GM12878 (cell line): ENCODE measurements around the gene COL23A1. TPM values are rescaled to one million over a fixed set of nuclear protein-coding genes. Genes with fewer than 3 reads are reported as not detected.

Experiments
- ATAC-seq: fragments of 200-7000 bp; cut with Tn5 transposase; 3 replicates; pipeline ENCODE4 v1.9.1; 2020; ENCODE audit warnings: mild to moderate bottlenecking, moderate library complexity
- BruUV-seq: library from RNA; stranded (reverse); fragments of 400-500 nt; replicated peaks from 2 replicates; lab custom pipeline; 2021; lab: Mats Ljungman, UMichigan
- CTCF ChIA-PET: fragments of 300-600 bp; sonication (Branson Sonifier 250); formaldehyde crosslinking; extraction: SDS; loops from one replicate; lab custom pipeline; 2021; ENCODE audit warnings: inconsistent platforms; lab: Yijun Ruan, JAX
- POLR2A ChIA-PET: fragments of 350-600 bp; formaldehyde crosslinking; extraction: SDS; loops from one replicate; lab custom pipeline; 2021; ENCODE audit warnings: inconsistent platforms; lab: Charles Lee
- RAD21 ChIA-PET: fragments of 300-600 bp; sonication (Branson Sonifier 250); formaldehyde crosslinking; loops from one replicate; lab custom pipeline; 2023; ENCODE audit warnings: antibody characterized with exemption; ENCODE audit not compliant: unreplicated experiment; lab: Charles Lee
- SMC1A ChIA-PET: fragments of 300-600 bp; sonication (Branson Sonifier 250); formaldehyde crosslinking; loops from one replicate; lab custom pipeline; 2023; ENCODE audit not compliant: unreplicated experiment, uncharacterized antibody; lab: Charles Lee
- DNase-seq: peaks from one replicate; pipeline ENCODE4 v3.0.0-alpha.2; 2011; ENCODE audit warnings: low read depth, low spot score
- FAIRE-seq: peaks from 3 replicates; lab custom pipeline; 2011; peaks lifted over from hg19 to GRCh38; lab: Jason Lieb, UNC
- H2AFZ ChIP-seq: 2 replicates; pipeline ENCODE4 v1.6.0; 2011; ENCODE audit warnings: low read depth, low read length, control low read depth; ENCODE audit not compliant: control insufficient read depth
- H3K27ac ChIP-seq: 2 replicates; pipeline ENCODE4 v1.5.1; 2011; ENCODE audit warnings: control low read depth; ENCODE audit not compliant: control insufficient read depth, insufficient read depth
- H3K27me3 ChIP-seq, 2 experiments: replicated peaks in 1 of 2; 2 replicates each; pipeline versions ENCODE4 v1.6.0 to v1.6.1; 2011; ENCODE audit warnings: low read length in 1 of 2; ENCODE audit not compliant: control insufficient read depth in 2 of 2, insufficient read depth in 2 of 2
- H3K36me3 ChIP-seq, 2 experiments: 2 replicates each; pipeline ENCODE4 v1.5.1; 2011; ENCODE audit warnings: low read length in 1 of 2; ENCODE audit not compliant: control insufficient read depth in 2 of 2, insufficient read depth in 2 of 2
- H3K4me1 ChIP-seq: 2 replicates; pipeline ENCODE4 v1.6.1; 2011; ENCODE audit warnings: mild to moderate bottlenecking, low read length, moderate library complexity, mixed read lengths; ENCODE audit not compliant: control insufficient read depth, insufficient read depth
- H3K4me2 ChIP-seq: 2 replicates; pipeline ENCODE4 v1.6.0; 2011; ENCODE audit warnings: control low read depth; ENCODE audit not compliant: control insufficient read depth, insufficient read depth
- H3K4me3 ChIP-seq: fragments of 200-600 bp; sonication (generic); 2 replicates; pipeline ENCODE4 v1.5.1; 2016
- H3K79me2 ChIP-seq: 2 replicates; pipeline ENCODE4 v1.6.0; 2011; ENCODE audit warnings: low read length; ENCODE audit not compliant: control insufficient read depth, insufficient read depth
- H3K9ac ChIP-seq: 2 replicates; pipeline ENCODE4 v1.8.0; 2011; ENCODE audit warnings: low read length, control low read depth, mixed read lengths; ENCODE audit not compliant: control insufficient read depth, insufficient read depth
- H3K9me3 ChIP-seq: replicated peaks from 3 replicates; pipeline ENCODE4 v1.5.1; 2011; ENCODE audit warnings: mild to moderate bottlenecking, low read length; ENCODE audit not compliant: control insufficient read depth, insufficient read depth
- H4K20me1 ChIP-seq: 2 replicates; pipeline ENCODE4 v1.6.0; 2011; ENCODE audit not compliant: control insufficient read depth, insufficient read depth
- ESRRA ChIP-seq: IDR thresholded peaks from 2 replicates; pipeline ENCODE4 v1.6.1; 2012; ENCODE audit warnings: mild to moderate bottlenecking, low read length, improper control_type of control experiment
- MYB ChIP-seq: fragments of 150-350 bp; IDR thresholded peaks from 2 replicates; pipeline ENCODE4 v1.6.1; 2014; ENCODE audit warnings: mild to moderate bottlenecking, low read depth, low read length, borderline replicate concordance
- NKRF ChIP-seq: fragments of 450-650 bp; conservative IDR thresholded peaks from 2 replicates; pipeline ENCODE4 v1.6.1; 2017; ENCODE audit warnings: mild to moderate bottlenecking, moderate library complexity
- RBBP5 ChIP-seq: fragments of 200-600 bp; sonication (generic); conservative IDR thresholded peaks from 2 replicates; pipeline ENCODE4 v1.6.1; 2016
- ZNF207 ChIP-seq: fragments of 450-650 bp; IDR thresholded peaks from 2 replicates; pipeline ENCODE4 v1.6.1; 2014; ENCODE audit warnings: antibody characterized with exemption, mild to moderate bottlenecking, borderline replicate concordance
- ZNF24 ChIP-seq: fragments of 450-650 bp; IDR thresholded peaks from 2 replicates; pipeline ENCODE4 v1.6.1; 2017; ENCODE audit warnings: antibody characterized with exemption, mild to moderate bottlenecking
- WGBS: methylation state at CpG from one replicate; pipeline ENCODE4 v1.1.6; 2016; ENCODE audit warnings: low lambda C conversion rate; ENCODE audit not compliant: insufficient replicate concordance, insufficient coverage; ENCODE audit errors: missing lambda C conversion rate; 5-methylcytosine and 5-hydroxymethylcytosine counted together
- in situ Hi-C: fragments of 300-500 bp; cut with MboI; formaldehyde crosslinking; loops from 9 replicates; pipeline ENCODE4 v1.14.3; 2018; ENCODE audit warnings: mixed read lengths
- intact Hi-C: fragments of 100-400 bp; cut with micrococcal nuclease; formaldehyde crosslinking; loops from one replicate; pipeline ENCODE4 v1.14.2; 2022; ENCODE audit not compliant: unreplicated experiment
- polyA plus RNA-seq, 11 experiments: library from polyadenylated mRNA; depleted of rRNA in 4 of 11; unstranded in 6 of 11; stranded (reverse) in 5 of 11; fragments of >200 nt; fragmentation: Nextera tagmentation in 4 of 11; fragmentation: Illumina TruSeq in 1 of 11; extraction: Ambion mirVana in 4 of 11; extraction: Trizol in 1 of 11; gene quantifications; 1 replicate in 1 of 11; 2 replicates in 10 of 11; pipeline versions ENCODE4 v1.2.1 to v1.2.3, GENCODE V29; 2011 to 2016; ENCODE audit warnings: inconsistent platforms in 2 of 11, missing spikeins in 2 of 11, low read depth in 1 of 11
- total RNA-seq, 4 experiments: library from RNA; depleted of rRNA in 3 of 4; stranded (reverse); fragments of >200 nt in 3 of 4; fragmentation: Illumina TruSeq in 1 of 4; extraction: Trizol in 1 of 4; gene quantifications; 2 replicates each; pipeline versions ENCODE4 v1.2.1 to v1.2.3, GENCODE V29; 2013 to 2021

COL23A1 gene
- total and polyA plus RNA-seq, 10 of the 15 experiments (the other 5 are each of a cell fraction or from before 2014, with no cell fraction given), result 0.03 to 0.83 (median 0.09) TPM; not detected in 5

- no peak for TF ChIP-seq NKRF
- no peak for TF ChIP-seq MYB
- no peak for TF ChIP-seq RBBP5
- no peak for TF ChIP-seq ZNF207
Observed at GRCh38 chr5:178434851-178435250, 155.3 kb downstream of the COL23A1 start (continued).

GRCh38 chr5:178434016-178434761 lies 156.0 kb downstream of the COL23A1 start:
- Histone ChIP-seq H3K36me3 (no peaks in the 10 kb centered on the region), H2AFZ (no peak overlapping the region), H3K27me3 (no peaks in the 10 kb centered on the region), H3K27ac (no peak overlapping the region), H3K4me2 (no peak overlapping the region), H3K4me3 (no peak overlapping the region), H3K9me3 (no peaks in the 10 kb centered on the region), H3K4me1 (no peaks in the 10 kb centered on the region), H3K9ac (no peak overlapping the region), H3K79me2 (no peaks in the 10 kb centered on the region), H4K20me1 (no peaks in the 10 kb centered on the region)
- no peak for FAIRE-seq
- ChIA-PET CTCF (no interaction called here), POLR2A (no interaction called here), RAD21 (no interaction called here), SMC1A (no interaction called here)
- TF ChIP-seq ESRRA (no peak), ZNF24 (no peak)
- no peak for DNase-seq
- intact Hi-C loops, result no loop called here
- BruUV-seq, result no TSS peak
- 41% methylated on average over 13 of the region's 13 CpGs for WGBS
- in situ Hi-C loops, result no loop called here
- ATAC-seq, result no peak
